GM12878 (cell line): ENCODE results near the gene FHL2. TPM values are rescaled to one million over a fixed set of nuclear protein-coding genes. Genes with fewer than 3 reads are reported as not detected.

Experiments used
- ATF2 ChIP-seq: IDR thresholded peaks from 2 replicates; pipeline ENCODE4 v1.6.1; 2012; ENCODE audit warnings: low read length, inconsistent platforms
- LARP7 ChIP-seq: fragments of 450-650 bp; IDR thresholded peaks from 2 replicates; pipeline ENCODE4 v1.6.1; 2017; ENCODE audit warnings: mild to moderate bottlenecking
- MYB ChIP-seq: fragments of 150-350 bp; IDR thresholded peaks from 2 replicates; pipeline ENCODE4 v1.6.1; 2014; ENCODE audit warnings: mild to moderate bottlenecking, low read depth, low read length, borderline replicate concordance
- MYC ChIP-seq: IDR thresholded peaks from 2 replicates; pipeline ENCODE4 v1.6.1; 2011; ENCODE audit warnings: mild to moderate bottlenecking, low read length, moderate library complexity, inconsistent platforms; ENCODE audit not compliant: insufficient read depth, insufficient replicate concordance, insufficient read length, severe bottlenecking
- PRDM15 ChIP-seq: fragments of 450-650 bp; formaldehyde crosslinking; IDR thresholded peaks from 2 replicates; pipeline ENCODE4 v1.4.0; 2020; ENCODE audit warnings: mild to moderate bottlenecking, moderate library complexity
- RCOR1 ChIP-seq: conservative IDR thresholded peaks from 2 replicates; pipeline ENCODE4 v1.6.1; 2012; ENCODE audit warnings: low read depth, low read length, improper control_type of control experiment
- SIN3A ChIP-seq: IDR thresholded peaks from 2 replicates; pipeline ENCODE4 v1.6.1; 2012; ENCODE audit warnings: low read depth, low read length, improper control_type of control experiment
- SIX5 ChIP-seq: IDR thresholded peaks from 2 replicates; pipeline ENCODE4 v1.6.1; 2011; ENCODE audit warnings: mild to moderate bottlenecking, low read depth, low read length, moderate library complexity; ENCODE audit not compliant: severe bottlenecking
- TARDBP ChIP-seq: IDR thresholded peaks from 2 replicates; pipeline ENCODE4 v1.6.1; 2016; ENCODE audit warnings: borderline replicate concordance
- polyA plus RNA-seq, 11 experiments: library from polyadenylated mRNA; depleted of rRNA in 4 of 11; unstranded in 6 of 11; stranded (reverse) in 5 of 11; fragments of >200 nt; fragmentation: Nextera tagmentation in 4 of 11; fragmentation: Illumina TruSeq in 1 of 11; extraction: Ambion mirVana in 4 of 11; extraction: Trizol in 1 of 11; gene quantifications; 1 replicate in 1 of 11; 2 replicates in 10 of 11; pipeline versions ENCODE4 v1.2.1 to v1.2.3, GENCODE V29; 2011 to 2016; ENCODE audit warnings: inconsistent platforms in 2 of 11, missing spikeins in 2 of 11, low read depth in 1 of 11
- total RNA-seq, 4 experiments: library from RNA; depleted of rRNA in 3 of 4; stranded (reverse); fragments of >200 nt in 3 of 4; fragmentation: Illumina TruSeq in 1 of 4; extraction: Trizol in 1 of 4; gene quantifications; 2 replicates each; pipeline versions ENCODE4 v1.2.1 to v1.2.3, GENCODE V29; 2013 to 2021

Gene FHL2
- total and polyA plus RNA-seq, 10 of the 15 experiments (the other 5 are each of a cell fraction or from before 2014, with no cell fraction given), result 2.2 to 9.9 (median 4.5) TPM

GRCh38 chr2:105376789-105377240 lies 22.0 kb downstream of the FHL2 start (continued):
- TF ChIP-seq PRDM15 (CRISPR knock-in tag) (no peak), TARDBP (no peak), ATF2 (no peak), LARP7 (no peak), MYC (no peak), RCOR1 (no peak), MYB (no peak), SIN3A (no peak), SIX5 (no peak)
